ENCODE data around the gene NCKAP1. TPM values are rescaled to one million over a fixed set of nuclear protein-coding genes. Genes with fewer than 3 reads are reported as not detected.

The NCKAP1 gene
- total and polyA plus RNA-seq, 4 donors: 36.4 to 194 (median 73.1) TPM

GRCh38 chr2:182903566-182903965 is 134.7 kb downstream of the NCKAP1 start:
- H3K4me3 ChIP-seq: no peak overlapping the region
- no peak overlapping the region for H3K9ac ChIP-seq (ENCODE audit: insufficient read depth in 1 of 2, low read length in 2 of 2)
- H3K27ac ChIP-seq (ENCODE audit: low read depth in 1 of 2, low read length in 1 of 2): no peak overlapping the region

GRCh38 chr2:182901748-182902147 is 136.5 kb downstream of the NCKAP1 start:
- Histone ChIP-seq H3K4me3 (no peak overlapping the region), H3K9ac (ENCODE audit: insufficient read depth in 1 of 2, low read length in 2 of 2) (no peak overlapping the region), H3K27me3 (ENCODE audit: control insufficient read depth in 3 of 3, insufficient read depth in 3 of 3, low read length in 2 of 3) (no peaks in the 10 kb centered on the region), H3K9me3 (ENCODE audit: control insufficient read depth in 4 of 4, insufficient read depth in 3 of 4, low read length in 3 of 4) (no peaks in the 10 kb centered on the region), H3K36me3 (ENCODE audit: control insufficient read depth in 4 of 4, insufficient read depth in 4 of 4, low read length in 4 of 4) (peaks cover 0 to 6% (median 1%) of the 10 kb centered on the region in 4 donors), H3K4me1 (ENCODE audit: control insufficient read depth in 5 of 5, insufficient read depth in 5 of 5, low read length in 5 of 5) (no peaks in the 10 kb centered on the region), H3K27ac (ENCODE audit: low read depth in 1 of 2, low read length in 1 of 2) (no peak overlapping the region)
- DNase-seq: no peak
- TF ChIP-seq CTCF (IDR thresholded peaks at IDR 0.05; ENCODE audit: control extremely low read depth, extremely low read depth): no peak
- 96% methylated on average over 6 of the region's 6 CpGs for WGBS, 2 donors
- no peak for ATAC-seq (ENCODE audit: insufficient read depth, low FRiP score)

More at GRCh38 chr2:182903566-182903965, 134.7 kb downstream of the NCKAP1 start:
- no peak for TF ChIP-seq CTCF (IDR thresholded peaks at IDR 0.05; ENCODE audit: control extremely low read depth, extremely low read depth)
- WGBS, 2 donors: 77 to 82% methylated on average over 2 of the region's 2 CpGs
- DNase-seq: no peak
- Histone ChIP-seq H3K9me3 (ENCODE audit: control insufficient read depth in 4 of 4, insufficient read depth in 3 of 4, low read length in 3 of 4) (no peaks in the 10 kb centered on the region), H3K4me1 (ENCODE audit: control insufficient read depth in 5 of 5, insufficient read depth in 5 of 5, low read length in 5 of 5) (no peaks in the 10 kb centered on the region), H3K27me3 (ENCODE audit: control insufficient read depth in 3 of 3, insufficient read depth in 3 of 3, low read length in 2 of 3) (no peaks in the 10 kb centered on the region), H3K36me3 (ENCODE audit: control insufficient read depth in 4 of 4, insufficient read depth in 4 of 4, low read length in 4 of 4) (peaks cover 0 to 6% (median 3%) of the 10 kb centered on the region in 4 donors)
- no peak for ATAC-seq (ENCODE audit: insufficient read depth, low FRiP score)

- TF ChIP-seq CTCF (IDR thresholded peaks at IDR 0.05; ENCODE audit: control extremely low read depth, extremely low read depth): no peak
- ATAC-seq (ENCODE audit: insufficient read depth, low FRiP score) (no peak), DNase-seq (no peak)
- Histone ChIP-seq H3K4me3 (no peak overlapping the region), H3K27me3 (ENCODE audit: control insufficient read depth in 3 of 3, insufficient read depth in 3 of 3, low read length in 2 of 3) (no peaks in the 10 kb centered on the region), H3K36me3 (ENCODE audit: control insufficient read depth in 4 of 4, insufficient read depth in 4 of 4, low read length in 4 of 4) (peaks cover 0 to 2% (median under 1%) of the 10 kb centered on the region in 4 donors), H3K9me3 (ENCODE audit: control insufficient read depth in 4 of 4, insufficient read depth in 3 of 4, low read length in 3 of 4) (peaks cover 0 to 1% (median 0%) of the 10 kb centered on the region in 4 donors), H3K4me1 (ENCODE audit: control insufficient read depth in 5 of 5, insufficient read depth in 5 of 5, low read length in 5 of 5) (no peaks in the 10 kb centered on the region), H3K9ac (ENCODE audit: insufficient read depth in 1 of 2, low read length in 2 of 2) (no peak overlapping the region), H3K27ac (ENCODE audit: low read depth in 1 of 2, low read length in 1 of 2) (no peak overlapping the region)
- WGBS, 2 donors: 65 to 82% methylated on average over 1 of the region's 1 CpG
Measured at GRCh38 chr2:182898718-182899117, 139.5 kb downstream of the NCKAP1 start.

GRCh38 chr2:182897137-182897536 is 141.1 kb downstream of the NCKAP1 start:
- Histone ChIP-seq H3K4me1 (ENCODE audit: control insufficient read depth in 5 of 5, insufficient read depth in 5 of 5, low read length in 5 of 5) (no peaks in the 10 kb centered on the region), H3K9me3 (ENCODE audit: control insufficient read depth in 4 of 4, insufficient read depth in 3 of 4, low read length in 3 of 4) (peaks cover 0 to 4% (median 0%) of the 10 kb centered on the region in 4 donors), H3K27ac (ENCODE audit: low read depth in 1 of 2, low read length in 1 of 2) (no peak overlapping the region), H3K27me3 (ENCODE audit: control insufficient read depth in 3 of 3, insufficient read depth in 3 of 3, low read length in 2 of 3) (no peaks in the 10 kb centered on the region), H3K36me3 (ENCODE audit: control insufficient read depth in 4 of 4, insufficient read depth in 4 of 4, low read length in 4 of 4) (no peaks in the 10 kb centered on the region), H3K9ac (ENCODE audit: insufficient read depth in 1 of 2, low read length in 2 of 2) (no peak overlapping the region), H3K4me3 (no peak overlapping the region)
- ATAC-seq (ENCODE audit: insufficient read depth, low FRiP score): no peak
- no peak for DNase-seq
- 86 to 96% methylated on average over 1 of the region's 1 CpG for WGBS, 2 donors
- no peak for TF ChIP-seq CTCF (IDR thresholded peaks at IDR 0.05; ENCODE audit: control extremely low read depth, extremely low read depth)

Measured in lung (tissue), 12 donors.